Testis (tissue), 2 donors: ENCODE results near the gene PLBD1.

Experiments used
- POLR2A ChIP-seq: fragments of 450-650 bp; IDR thresholded peaks from one replicate; pipeline ENCODE4 v1.6.1; 2017; ENCODE audit warnings: antibody characterized with exemption, mild to moderate bottlenecking, moderate library complexity
- TF ChIP-seq, protein P1 (sequence below), 3 experiments: fragments of 450-650 bp in 2 of 3; fragments of 200-600 bp in 1 of 3; sonication (generic) in 1 of 3; IDR thresholded peaks; one replicate each; pipeline ENCODE4 v1.5.1; 2016 to 2019; ENCODE audit warnings: antibody characterized with exemption in 3 of 3, mild to moderate bottlenecking in 2 of 3, moderate library complexity in 1 of 3

DNA sequence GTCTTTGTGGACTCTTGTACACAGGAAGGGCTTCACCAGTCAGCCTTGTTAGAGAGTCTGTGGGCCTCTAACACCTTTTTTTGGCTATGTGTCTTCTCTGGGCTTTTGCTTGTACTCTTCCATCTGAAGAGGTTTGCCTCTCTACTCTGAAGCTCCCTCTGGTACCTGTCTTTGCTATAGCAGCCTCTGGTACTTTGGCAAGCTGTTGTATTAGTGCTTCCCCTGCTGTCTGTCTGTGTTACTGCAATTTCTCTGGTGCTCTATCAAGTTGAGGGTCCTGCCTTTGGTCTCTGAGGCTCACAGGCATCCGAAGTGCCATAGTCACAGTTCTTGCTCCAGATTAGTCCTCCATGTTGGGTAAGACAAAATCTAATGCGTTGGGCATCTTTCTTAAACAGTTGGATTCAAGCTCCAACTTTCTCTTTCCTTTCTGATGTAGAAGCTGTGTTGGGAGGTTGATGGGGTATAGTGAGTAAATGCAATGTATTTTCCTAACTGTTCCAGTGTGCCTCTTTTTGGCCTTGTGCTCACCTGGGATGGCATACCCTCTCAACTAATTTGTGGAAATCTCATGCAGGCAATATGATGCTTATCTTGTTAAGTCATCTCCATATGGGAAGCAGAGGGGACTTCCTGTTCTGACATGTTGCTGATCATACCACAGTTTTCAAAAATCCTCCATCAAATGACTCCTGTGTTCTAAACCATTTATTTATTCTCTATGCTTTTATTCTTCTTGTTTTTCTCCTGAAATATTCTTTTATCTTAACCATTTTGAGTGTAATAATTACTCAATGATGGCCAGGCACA lies 113.4 kb downstream of the PLBD1 start:
- TF ChIP-seq, protein P1, sequence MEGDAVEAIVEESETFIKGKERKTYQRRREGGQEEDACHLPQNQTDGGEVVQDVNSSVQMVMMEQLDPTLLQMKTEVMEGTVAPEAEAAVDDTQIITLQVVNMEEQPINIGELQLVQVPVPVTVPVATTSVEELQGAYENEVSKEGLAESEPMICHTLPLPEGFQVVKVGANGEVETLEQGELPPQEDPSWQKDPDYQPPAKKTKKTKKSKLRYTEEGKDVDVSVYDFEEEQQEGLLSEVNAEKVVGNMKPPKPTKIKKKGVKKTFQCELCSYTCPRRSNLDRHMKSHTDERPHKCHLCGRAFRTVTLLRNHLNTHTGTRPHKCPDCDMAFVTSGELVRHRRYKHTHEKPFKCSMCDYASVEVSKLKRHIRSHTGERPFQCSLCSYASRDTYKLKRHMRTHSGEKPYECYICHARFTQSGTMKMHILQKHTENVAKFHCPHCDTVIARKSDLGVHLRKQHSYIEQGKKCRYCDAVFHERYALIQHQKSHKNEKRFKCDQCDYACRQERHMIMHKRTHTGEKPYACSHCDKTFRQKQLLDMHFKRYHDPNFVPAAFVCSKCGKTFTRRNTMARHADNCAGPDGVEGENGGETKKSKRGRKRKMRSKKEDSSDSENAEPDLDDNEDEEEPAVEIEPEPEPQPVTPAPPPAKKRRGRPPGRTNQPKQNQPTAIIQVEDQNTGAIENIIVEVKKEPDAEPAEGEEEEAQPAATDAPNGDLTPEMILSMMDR (IDR thresholded peaks at IDR 0.05) = peak; percentile 33 to 63 (median 38)
- no peak for TF ChIP-seq POLR2A
